ENCODE results near the gene PDSS2.
A peak's percentile ranks its signal among the peaks of the same experiment; 100 is the strongest.

Gene PDSS2, protein sequence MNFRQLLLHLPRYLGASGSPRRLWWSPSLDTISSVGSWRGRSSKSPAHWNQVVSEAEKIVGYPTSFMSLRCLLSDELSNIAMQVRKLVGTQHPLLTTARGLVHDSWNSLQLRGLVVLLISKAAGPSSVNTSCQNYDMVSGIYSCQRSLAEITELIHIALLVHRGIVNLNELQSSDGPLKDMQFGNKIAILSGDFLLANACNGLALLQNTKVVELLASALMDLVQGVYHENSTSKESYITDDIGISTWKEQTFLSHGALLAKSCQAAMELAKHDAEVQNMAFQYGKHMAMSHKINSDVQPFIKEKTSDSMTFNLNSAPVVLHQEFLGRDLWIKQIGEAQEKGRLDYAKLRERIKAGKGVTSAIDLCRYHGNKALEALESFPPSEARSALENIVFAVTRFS

DNA sequence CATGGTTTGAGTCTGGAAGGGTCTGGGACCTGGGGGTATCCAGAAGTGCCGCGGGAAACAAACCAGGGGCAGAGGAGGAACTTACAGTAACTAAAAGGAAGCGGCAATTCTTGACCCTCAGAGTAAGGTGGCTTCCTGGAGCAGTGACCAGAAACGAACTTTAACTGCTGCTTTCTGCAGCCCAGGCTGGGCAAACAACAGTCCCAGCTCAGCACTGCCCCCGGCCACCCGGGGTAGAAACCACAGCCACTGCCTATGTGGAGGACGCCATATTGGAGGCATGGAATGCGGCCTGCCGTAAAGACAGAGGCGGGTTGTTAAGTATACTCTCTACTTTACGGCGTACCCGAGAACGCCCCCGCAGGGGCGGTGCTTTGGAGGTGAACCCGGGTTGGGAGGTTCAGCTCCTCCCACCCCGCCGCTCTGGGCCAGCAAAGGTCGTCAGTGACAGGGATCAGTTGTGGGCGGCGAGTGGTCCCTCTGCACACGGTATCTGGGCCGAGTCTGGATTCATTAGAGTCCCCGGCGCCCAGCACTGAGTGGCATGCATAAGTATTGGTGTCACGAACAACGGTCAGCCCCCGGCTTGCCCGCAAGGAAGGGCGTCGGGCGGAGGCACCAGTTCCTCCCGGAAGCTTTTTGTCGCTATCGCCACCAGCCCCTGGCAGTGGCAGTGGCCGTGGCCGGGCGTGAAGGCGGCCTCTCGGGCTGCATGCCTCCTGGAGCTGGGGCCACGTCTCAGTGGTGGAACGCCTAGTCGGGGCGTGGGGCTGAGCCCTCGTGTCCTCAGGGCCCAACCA is at the start of gene PDSS2:
Gene PDSS2, minus strand, starts transcription at position 282 of the 800 bp plus-strand sequence. Its CDS starts 279 bp downstream, at position 3.
- peak; percentile 68 to 98 (median 94) for DNase-seq

DNA sequence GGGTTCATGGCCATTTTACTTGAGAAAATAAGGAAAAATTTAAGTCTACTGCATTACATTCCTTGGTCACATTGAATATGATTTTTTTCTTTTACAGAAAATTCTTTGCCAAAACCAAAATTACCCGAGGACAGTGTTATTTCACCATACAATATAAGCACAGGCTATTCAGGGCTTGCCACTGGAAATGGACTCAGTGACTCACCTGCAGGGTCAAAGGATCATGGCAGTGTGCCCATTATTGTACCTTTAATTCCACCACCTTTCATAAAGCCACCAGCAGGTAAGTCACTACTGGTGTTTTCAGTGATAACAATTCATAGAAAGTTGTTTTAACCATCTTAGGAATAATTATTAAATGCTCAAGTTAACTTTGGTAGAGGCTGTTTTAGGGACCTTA is 46.8 kb upstream of the PDSS2 start:
- no peak for DNase-seq

DNA sequence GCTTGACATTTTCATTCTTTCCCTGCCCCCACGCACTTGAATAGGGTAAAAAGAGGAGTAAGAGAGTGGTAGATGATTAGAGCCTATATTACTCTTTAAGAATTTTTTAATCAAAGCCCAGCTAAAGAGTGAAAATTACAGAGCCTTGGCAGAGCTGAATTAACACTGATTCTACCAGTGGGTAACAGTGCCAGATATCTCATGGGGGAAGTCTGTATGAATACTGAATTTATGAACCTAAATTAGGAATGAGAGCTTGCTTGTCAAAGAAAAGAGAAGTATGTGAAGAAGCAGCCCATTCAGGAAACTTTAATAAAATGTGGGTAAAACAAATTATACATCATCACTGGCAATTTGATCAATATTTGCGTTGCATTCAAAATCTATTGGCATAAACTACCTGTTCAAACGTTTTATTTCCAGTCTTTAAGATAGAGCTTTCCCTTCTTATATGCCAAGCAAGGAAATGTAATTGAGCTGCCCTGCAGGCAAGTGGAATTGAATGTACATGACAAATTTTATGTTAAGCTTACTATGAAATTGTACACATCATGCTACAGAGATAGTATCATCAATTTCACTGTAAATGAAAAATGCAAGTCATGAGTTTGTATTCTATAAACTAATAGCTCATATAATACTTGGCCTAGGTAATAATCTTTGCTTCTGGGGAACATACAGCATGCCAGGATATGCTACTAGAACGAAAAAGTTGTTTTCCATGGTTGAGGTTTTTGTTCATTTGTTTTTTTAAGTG is 45.1 kb upstream of the PDSS2 start:
- DNase-seq, result no peak

DNA sequence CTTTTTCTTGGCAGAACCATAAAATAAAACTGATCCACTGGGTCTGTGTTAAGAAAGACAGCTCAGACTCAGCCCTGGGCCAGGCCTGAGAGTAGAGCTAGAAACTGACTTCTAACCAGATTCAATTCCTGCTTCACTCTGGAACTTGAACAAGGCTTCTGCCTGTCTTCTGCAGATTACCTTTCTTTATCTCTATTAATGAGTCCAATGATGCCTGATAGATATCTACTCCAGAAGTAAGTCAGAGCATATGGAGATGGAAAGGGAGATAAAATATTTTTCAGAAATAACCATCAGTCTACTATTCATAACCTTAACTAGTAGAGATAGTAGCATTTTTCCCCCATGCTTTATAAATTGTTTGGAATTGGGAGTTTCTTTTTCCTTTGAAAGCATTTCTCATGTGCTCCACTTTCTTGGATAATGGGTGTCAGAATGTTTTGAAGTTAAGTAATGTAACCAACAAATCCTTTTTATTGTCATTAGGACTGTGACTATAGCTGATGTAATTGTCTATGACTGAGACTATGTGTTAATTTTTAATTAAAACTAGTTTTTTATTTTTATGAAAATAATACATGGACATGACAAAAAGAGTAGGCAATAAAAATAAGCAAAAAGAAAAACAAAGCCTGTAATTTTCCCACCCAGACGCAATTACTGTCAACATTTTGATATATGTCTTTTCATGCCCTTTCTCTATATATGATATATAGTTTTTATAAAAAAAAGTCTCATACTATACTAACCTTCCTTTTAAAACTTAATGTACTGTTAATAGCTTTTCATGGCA is 37.7 kb upstream of the PDSS2 start:
- DNase-seq, result no peak

DNA sequence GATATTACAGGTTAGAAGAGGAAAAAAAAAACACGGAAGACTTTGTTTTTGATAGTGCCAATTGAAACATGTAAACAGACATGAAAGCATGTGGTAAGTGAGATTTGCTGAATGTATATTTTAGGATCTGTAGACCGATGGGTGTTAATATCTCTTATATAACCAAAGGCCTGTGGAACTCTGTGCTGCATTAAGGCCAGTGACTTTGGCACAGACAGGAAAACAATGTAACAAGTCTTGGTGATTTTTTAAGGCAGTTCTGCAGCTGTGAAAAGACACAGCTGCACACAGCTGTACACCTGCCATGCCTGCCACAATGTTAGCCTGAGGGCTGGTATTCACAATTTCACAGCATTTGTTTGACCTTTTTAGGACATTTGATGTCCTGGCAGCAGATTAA is 36.6 kb upstream of the PDSS2 start:
- peak in 1 of 51 donors; percentile 21 for DNase-seq

DNA sequence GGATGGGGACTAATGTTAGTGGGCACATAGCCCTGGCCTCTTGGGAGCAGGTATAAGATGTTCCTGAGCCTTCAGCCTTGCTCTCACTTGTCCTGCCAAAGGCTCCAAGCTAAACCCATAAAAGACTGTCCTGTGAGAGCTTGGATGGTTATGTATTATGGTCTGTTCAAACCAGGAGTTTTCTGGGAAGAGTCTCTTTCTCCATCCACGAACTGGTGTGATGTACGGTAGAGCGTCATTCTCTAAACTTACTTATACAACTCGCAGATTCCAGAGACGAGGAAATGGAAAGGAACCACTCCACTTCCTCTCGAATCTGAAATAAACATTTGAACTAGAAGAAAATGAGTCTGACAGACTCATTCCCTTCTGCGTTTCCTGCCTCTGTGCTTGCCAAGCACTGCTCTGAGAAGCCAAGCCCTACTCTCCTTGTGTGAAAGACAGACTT is 35.9 kb upstream of the PDSS2 start:
- DNase-seq, result peak in 7 of 51 donors; percentile 7 to 43 (median 14)

DNA sequence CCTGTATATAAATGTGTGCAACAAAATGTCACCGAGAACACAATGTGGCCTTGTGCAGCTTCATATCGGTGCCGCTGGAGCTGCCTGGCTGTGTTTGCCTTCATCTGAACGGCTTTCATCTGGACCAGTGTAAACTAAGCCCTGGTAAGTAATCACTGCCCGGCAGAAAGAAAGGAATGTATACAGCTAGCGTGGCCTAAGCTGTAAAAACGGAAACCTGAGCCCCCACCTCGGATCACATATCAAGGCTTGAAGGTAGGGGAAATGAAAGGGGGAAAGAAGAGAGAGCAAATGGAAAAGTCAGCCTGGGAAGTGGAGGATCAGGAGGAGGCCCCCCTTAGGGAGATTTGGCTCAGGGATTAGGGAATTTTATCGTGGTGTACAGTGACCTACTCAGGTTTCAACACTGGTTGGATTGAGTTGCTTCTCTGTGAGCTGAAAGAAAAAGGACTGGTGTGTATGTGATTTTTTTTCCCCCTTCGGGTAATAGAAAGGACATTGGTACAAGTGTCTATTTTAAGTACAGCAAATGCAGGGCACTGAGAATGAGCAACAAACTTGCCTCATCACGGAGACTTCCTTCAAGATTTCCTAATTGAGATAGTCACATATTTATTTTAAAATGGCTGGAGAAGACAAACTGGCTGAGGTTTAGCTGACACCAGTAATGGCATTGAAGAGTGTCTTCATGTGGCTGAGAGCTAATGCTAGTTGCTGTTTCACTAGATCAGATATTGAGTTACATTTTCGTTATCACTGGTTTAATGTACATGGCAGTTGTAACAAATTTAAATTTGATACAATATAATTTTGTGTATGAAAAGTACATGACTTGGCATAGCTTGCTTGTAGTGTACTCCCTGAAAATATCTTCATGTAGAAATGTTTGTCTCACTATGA is 34.0 kb upstream of the PDSS2 start:
- DNase-seq, result peak in 24 of 51 donors; percentile 2 to 70 (median 26)

DNA sequence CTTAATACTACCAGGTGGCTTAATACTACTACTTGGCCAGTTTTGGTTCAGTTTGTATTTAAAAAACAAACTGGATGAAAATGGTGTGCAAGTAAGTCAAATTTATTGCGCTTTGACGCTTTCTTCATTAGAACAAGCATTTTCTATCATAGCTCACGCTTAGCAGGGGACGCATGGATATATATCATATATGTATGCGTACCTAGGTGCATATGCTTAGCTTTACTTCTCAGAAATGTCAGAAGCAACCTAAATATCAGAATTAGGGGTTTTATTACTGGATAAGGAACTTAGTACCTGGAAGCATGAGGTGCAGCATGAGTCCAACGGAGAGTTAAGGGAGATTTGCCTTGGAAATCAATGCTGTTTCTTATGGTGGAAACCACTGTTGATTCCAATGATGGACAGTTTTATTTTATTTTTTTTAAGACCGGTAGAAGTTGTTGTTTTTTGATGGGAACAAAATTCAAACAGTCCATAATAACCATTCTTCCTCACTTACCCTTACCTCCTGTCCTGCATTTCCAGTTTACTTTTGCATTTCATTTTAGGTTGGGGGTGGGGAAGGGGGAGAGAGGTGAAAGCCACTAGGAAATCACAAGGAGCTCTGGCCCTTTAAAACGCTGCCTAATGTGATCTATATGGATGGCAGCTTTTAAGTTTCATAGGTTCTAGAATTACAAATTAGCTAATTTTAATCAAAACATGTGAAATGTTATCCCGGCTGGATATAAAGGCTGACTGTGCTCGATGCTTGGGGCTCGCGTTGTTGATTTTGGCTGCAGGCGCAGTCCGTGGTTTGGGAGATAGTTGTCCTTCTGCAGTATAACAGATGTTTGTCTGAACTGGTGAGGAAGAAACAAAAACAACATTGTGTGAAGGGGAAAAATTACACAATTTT is 32.6 kb upstream of the PDSS2 start:
- peak in 30 of 51 donors; percentile 5 to 76 (median 25) for DNase-seq

DNA sequence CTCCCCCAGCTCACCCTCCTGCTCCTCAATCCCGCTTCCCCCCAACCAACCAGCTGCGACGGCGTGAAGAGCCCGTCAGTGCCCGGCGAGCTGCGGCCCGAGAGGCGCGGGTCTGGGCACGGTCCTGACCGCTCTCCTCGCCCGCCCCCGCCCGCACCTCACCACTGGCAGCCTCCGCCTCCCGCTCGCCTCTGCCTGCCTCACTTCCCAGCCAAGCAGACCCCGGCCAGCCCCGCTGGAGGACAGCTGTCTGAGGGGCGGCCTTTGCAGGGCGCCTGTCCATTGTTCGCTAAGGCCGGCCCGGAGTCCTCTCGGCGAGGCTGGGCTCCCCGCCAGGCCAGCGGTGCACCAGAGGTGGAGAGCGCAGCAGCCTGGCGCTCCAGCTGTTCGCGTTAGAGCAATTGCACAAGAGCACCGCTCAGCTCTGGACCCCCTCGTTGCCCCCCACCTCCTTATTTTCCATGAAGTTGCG is 31.8 kb upstream of the PDSS2 start:
- peak in 43 of 51 donors; percentile 17 to 73 (median 47) for DNase-seq

DNA sequence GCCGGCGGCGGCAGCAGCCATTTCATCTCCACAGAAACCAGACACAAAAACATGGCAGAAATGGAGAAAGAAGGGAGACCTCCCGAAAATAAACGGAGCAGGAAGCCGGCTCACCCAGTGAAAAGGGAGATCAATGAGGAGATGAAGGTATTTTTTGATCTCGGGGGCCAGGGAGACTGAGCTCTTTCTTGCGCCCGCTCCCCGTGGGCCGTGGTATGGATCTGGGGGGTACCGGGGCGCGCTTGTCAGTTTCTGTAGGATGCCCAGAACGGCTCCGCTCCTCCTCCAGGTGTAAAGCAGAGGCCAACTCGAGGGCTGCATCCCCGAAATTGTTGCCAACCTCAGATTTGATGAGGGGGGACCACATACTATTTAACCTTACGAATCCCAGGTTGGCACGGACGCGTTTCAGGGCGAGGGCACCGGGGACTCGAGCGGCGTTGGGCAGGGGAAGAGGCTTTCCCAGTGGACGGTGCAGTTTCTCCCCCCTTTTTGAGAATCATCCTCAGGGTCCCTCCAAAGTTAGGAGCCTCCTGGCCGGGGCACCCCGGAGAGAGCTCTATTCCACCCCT is 31.3 kb upstream of the PDSS2 start:
- DNase-seq, result peak in 17 of 51 donors; percentile 29 to 66 (median 49)

DNA sequence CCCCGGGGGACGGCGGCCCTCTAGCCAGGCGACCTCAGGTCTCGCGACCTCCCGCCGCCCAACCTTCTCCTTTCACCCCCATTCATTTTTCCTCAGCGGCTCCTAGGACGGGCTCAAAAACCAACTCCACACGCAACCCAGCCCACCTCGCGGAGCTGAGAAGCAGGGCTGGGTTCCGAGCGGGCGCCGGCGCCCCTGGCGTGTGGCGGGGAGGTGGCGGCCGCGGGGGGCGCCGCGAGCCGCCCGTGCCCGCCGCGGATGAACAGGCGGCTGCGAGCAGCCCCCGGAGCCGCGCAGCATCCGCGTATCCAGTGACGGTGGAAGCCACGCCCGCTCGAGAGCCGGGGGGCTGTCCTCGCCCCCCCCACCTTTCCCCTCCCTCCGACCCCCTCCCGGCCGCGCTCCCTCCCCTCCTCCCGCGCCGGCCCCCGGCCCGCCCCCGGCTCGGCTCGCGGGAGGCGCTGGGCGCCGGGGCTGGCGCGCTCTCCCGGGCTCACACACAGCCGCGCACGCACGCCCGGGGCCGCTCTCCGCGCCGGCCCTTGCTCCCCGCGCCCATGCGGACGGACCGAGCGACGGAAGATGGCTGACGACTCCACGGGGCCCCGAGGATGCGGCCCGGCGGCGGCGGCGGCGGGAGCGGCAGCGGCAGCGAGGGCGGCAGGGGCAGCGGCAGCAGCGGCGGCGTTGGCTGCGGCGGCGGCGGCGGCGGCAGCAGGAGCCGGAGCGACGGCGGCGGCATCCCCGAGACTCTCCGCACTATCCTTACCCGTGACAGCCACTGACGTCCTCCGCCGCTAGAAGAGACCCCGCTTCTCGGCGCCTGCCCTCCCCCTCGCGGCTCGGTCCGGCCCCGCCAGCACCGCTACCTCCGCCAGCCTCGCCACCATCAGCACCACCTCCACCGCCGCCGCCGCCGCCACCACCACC is 30.5 kb upstream of the PDSS2 start, which contains the start of gene SOBP:
Gene SOBP, plus strand, starts transcription at position 482 of the 930 bp plus-strand sequence. CDS start 500 bp downstream, outside the sequence.
- peak in 47 of 51 donors; percentile 31 to 84 (median 67) for DNase-seq

DNA sequence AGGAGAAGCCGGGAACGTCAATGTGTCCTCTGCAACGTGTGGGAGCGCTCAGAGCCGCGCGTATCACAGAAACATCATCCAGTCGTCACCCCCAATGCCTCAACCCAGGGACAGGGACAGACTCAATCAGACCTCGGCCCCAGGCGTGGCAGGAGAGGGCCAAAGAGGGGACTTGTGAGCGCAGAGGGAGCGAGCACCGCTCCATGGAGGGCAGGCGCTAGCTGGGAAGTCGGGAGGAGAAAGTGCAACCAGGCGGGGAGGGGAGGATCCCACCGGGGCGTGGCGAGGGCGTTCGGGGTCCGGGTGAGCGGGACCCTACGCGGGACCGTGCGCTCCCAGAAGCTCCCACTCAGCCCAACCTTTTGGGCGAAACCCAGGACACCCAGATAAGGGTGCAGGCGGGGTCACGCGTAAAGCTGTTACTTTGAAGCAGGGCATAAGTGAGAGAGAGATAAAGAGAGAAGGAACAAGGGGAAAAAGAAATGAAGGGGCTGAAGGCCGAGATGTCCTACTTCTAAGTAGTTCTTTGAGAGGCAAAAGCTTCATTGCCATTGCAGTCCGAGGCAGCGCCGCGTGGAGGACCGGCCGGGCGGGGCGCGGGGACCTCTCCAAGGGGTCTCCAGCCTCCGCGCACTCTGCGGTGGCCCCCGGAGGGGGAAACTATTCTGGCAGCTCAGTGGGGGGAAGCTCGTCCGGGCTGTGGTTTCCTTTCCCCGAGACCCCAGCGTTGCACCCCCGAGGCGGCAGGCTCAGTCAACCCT is 29.7 kb upstream of the PDSS2 start:
- peak in 35 of 51 donors; percentile 10 to 88 (median 46) for DNase-seq

DNA sequence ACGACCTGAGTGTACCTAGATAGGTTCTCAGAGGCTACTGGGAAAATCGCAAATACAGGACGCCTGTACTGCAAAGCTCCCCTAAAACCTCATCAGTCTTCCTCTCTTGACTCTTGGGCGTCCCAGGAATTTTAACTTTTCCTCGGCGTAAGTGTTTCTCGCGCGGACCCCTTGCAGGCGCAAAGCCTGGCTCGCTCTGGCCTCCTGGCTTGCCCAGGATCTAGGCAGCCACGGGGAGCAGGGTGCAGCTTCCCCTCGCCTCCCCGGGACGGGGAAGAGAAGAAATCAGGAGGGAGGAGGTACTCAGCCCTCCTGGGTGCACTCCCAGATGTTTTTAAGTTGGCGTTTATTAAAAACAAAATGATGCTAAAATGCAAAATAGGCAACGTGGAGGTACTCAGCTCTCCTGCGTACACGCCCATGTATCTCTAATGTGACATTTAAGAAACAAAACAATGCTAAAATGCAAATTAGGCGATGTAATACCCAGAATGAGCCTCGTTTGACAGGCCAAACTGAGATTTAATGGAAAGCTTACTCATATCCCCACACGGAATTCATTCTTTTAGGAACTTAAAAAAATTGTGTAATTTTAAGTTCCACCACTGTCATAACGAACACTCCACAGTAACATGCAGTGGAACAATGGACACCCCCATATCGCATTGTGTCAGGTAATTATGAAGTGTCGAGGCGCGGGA is 29.0 kb upstream of the PDSS2 start:
- no peak for DNase-seq

DNA sequence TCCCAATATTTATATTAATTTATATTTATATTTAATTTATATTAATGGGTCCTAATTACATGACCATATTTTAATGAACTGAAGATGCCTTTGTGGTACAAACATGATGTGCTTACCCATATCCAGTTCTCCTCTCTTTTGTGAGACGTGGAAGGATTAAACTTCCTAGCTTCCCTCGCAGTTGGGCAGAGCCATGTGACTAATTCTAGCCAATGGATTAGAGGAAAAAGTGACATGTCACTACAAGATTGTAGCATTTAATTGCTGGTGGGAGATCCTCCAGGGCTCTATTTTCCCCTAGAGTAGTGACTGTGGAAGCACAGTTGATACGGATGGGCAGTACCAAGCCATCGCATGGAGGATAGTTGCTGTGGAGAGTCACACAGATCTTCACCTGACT is 25.8 kb upstream of the PDSS2 start:
- DNase-seq, result no peak

DNA sequence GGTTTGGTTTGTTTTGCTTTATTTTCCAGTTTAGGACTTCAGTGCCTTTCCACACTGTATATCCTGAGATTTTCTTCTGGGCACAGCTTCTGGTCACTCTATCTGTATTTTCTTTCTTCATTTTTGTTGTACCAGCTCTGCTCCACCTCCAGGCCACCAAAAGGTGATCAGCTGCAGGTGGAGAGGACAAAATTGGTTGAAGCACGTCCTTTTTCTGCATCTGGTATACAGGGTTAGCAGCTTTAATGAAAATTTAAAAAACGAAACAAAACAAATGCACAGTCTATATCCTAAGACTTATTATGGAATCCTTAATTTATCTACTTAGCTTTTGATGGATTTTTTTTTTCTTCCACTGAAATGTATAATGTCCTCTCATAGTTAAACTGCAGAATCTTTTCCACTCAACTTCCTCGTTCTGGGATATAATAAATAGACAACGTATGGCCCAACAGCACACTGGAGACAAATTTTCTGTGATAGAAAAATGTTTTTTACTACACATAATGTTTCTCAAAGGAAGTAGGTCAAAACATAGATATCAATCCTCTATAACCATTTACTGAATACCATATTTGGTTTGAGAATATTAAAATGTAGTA is 19.8 kb upstream of the PDSS2 start:
- no peak for DNase-seq

Data from hypothalamus (tissue), 51 donors.